WERI-Rb-1 (cell line): ENCODE data around the gene DNM2.

Experiments used
- DNase-seq: peaks from one replicate; pipeline ENCODE4 v3.0.0-alpha.2; 2020
- H3K27ac ChIP-seq: fragments of 250-450 bp; sonication (Bioruptor Pico); 2 replicates; pipeline ENCODE4 v1.5.1; 2020; ENCODE audit warnings: mild to moderate bottlenecking, moderate library complexity
- H3K27me3 ChIP-seq: fragments of 250-450 bp; sonication (Bioruptor Pico); 2 replicates; pipeline ENCODE4 v1.5.1; 2021; ENCODE audit warnings: mild to moderate bottlenecking, low read depth, moderate library complexity; ENCODE audit not compliant: insufficient read depth, severe bottlenecking
- H3K36me3 ChIP-seq: fragments of 250-450 bp; sonication (Bioruptor Pico); 2 replicates; pipeline ENCODE4 v1.5.1; 2020; ENCODE audit warnings: mild to moderate bottlenecking, moderate library complexity
- H3K4me3 ChIP-seq: 2 replicates; pipeline ENCODE4 v1.5.1; 2011; ENCODE audit warnings: low read depth, mild to moderate bottlenecking, control low read depth, low read length
- H3K9me3 ChIP-seq: fragments of 250-450 bp; sonication (Bioruptor Pico); 2 replicates; pipeline ENCODE4 v1.5.1; 2021; ENCODE audit warnings: mild to moderate bottlenecking, moderate library complexity; ENCODE audit not compliant: severe bottlenecking
- TF ChIP-seq, protein P1 (sequence below): IDR thresholded peaks from 2 replicates; pipeline ENCODE4 v1.5.1; 2011; ENCODE audit warnings: low read depth, mild to moderate bottlenecking, control low read depth, inconsistent platforms, low read length

Gene DNM2

DNA sequence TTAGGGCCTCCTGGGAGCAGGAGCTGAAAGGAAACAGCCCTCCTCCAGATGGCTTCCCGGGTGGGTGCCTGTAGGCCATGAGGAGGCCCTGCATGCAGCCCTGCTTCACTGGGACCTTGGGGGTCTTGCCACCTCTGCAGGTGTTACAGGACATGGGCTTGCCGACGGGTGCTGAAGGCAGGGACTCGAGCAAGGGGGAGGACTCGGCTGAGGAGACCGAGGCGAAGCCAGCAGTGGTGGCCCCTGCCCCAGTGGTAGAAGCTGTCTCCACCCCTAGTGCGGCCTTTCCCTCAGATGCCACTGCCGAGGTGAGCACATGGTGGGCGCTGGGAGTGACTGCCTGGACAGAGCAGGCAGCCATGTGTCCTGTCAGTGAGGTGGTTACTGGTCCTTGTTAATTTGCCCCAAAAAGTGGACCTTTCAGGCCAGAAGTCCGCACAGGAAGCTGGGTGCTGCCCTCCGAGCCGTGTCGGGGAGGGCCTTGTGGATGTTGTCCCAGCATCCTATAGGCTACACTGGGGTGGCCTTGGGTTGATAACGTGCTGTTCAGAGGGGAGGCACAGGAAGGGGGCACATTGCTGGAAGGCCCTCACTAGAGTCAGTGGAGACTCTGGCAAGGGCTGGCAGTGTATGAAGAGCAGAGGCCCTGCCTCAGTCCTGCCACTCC, 35.3 kb upstream of the DNM2 start:
- Histone ChIP-seq H3K4me3 (no peak overlapping the region), H3K27ac (no peak overlapping the region), H3K36me3 (peaks cover 96% of the 10 kb centered on the region), H3K9me3 (no peaks in the 10 kb centered on the region), H3K27me3 (no peaks in the 10 kb centered on the region)
- TF ChIP-seq, protein P1, sequence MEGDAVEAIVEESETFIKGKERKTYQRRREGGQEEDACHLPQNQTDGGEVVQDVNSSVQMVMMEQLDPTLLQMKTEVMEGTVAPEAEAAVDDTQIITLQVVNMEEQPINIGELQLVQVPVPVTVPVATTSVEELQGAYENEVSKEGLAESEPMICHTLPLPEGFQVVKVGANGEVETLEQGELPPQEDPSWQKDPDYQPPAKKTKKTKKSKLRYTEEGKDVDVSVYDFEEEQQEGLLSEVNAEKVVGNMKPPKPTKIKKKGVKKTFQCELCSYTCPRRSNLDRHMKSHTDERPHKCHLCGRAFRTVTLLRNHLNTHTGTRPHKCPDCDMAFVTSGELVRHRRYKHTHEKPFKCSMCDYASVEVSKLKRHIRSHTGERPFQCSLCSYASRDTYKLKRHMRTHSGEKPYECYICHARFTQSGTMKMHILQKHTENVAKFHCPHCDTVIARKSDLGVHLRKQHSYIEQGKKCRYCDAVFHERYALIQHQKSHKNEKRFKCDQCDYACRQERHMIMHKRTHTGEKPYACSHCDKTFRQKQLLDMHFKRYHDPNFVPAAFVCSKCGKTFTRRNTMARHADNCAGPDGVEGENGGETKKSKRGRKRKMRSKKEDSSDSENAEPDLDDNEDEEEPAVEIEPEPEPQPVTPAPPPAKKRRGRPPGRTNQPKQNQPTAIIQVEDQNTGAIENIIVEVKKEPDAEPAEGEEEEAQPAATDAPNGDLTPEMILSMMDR = no peak
- no peak for DNase-seq

DNA sequence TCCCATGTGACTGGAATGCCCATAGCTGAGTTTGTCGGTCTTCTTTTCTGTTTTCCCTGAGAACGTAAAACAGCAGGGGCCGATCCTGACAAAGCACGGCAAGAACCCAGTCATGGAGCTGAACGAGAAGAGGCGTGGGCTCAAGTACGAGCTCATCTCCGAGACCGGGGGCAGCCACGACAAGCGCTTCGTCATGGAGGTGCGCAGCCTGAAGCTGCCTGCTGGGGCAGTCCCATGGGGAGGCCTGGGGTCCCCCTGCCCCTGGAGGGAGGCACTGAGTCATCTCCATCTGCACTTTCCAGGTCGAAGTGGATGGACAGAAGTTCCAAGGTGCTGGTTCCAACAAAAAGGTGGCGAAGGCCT, 34.8 kb upstream of the DNM2 start:
- Histone ChIP-seq H3K27ac (no peak overlapping the region), H3K27me3 (no peaks in the 10 kb centered on the region), H3K4me3 (no peak overlapping the region), H3K9me3 (no peaks in the 10 kb centered on the region), H3K36me3 (peaks cover 96% of the 10 kb centered on the region)
- no peak for DNase-seq
- TF ChIP-seq, protein P1 = no peak

DNA sequence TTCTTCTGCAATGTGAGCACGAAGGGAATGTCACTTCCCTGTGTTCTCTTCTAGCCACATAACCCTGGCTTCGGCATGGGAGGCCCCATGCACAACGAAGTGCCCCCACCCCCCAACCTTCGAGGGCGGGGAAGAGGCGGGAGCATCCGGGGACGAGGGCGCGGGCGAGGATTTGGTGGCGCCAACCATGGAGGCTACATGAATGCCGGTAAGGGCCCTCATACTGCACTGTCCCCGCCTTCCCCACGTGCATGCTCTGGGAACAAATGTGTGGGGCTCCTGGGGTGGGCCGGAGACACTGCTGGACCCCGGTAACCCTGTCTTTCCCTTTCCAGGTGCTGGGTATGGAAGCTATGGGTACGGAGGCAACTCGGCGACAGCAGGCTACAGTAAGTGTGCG, 34.3 kb upstream of the DNM2 start:
- no peak for DNase-seq
- Histone ChIP-seq H3K27me3 (no peaks in the 10 kb centered on the region), H3K9me3 (no peaks in the 10 kb centered on the region), H3K4me3 (no peak overlapping the region), H3K36me3 (peaks cover 96% of the 10 kb centered on the region), H3K27ac (no peak overlapping the region)
- TF ChIP-seq, protein P1 = no peak

DNA sequence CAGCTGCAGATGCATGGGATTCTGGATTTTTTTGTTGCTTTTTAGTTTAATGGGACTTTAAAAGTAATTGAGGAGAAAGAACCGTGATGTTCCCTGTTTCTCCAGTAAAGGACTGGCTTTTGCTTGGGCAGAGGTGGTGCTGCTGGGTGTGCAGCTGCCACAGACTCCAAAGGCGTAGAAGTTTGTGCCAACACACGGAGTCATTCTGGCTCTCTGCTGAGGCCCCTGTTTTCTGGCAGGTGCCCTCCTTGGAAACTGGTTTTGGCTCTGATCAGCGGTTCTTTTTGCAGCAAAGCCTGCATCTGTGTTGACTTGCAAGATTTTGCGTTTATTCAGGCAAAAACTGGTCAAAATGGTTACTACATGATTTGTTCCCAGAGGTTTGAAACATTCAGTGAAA, 32.7 kb upstream of the DNM2 start:
- Histone ChIP-seq H3K36me3 (peaks cover 96% of the 10 kb centered on the region), H3K4me3 (no peak overlapping the region), H3K27ac (no peak overlapping the region), H3K9me3 (no peaks in the 10 kb centered on the region), H3K27me3 (no peaks in the 10 kb centered on the region)
- DNase-seq = no peak
- TF ChIP-seq, protein P1 = no peak

DNA sequence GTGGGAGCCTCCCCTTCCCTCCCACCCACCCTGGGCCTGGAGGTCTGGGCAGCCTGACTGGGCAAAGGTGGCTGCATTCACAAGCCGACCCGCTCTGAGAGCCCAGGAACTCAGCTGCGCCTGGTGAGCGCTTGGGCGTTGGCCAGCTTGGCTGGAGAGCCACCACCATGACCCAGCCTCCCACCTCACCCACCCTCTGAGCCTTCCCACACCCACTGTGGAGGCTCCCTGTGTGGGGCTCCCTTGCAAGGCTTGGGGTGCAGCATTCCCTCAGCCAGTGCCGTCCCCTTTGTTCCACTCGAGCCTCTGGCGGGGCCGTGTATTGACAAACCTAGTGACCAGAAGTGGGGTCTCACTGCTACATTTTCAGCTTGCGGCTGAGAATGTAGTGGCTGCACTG, 31.7 kb upstream of the DNM2 start:
- Histone ChIP-seq H3K36me3 (peaks cover 96% of the 10 kb centered on the region), H3K9me3 (no peaks in the 10 kb centered on the region), H3K27me3 (no peaks in the 10 kb centered on the region), H3K4me3 (no peak overlapping the region), H3K27ac (no peak overlapping the region)
- no peak for DNase-seq
- TF ChIP-seq, protein P1 = no peak
